Muscle layer of colon (tissue), 2 donors: ENCODE measurements around the gene PBX4.

ENCODE experiments used
- H3K27ac ChIP-seq: one replicate; pipeline ENCODE4 v1.7.0; 2013; ENCODE audit warnings: low read depth, mild to moderate bottlenecking, low read length, moderate library complexity
- H3K27me3 ChIP-seq, 2 donors: one replicate each; pipeline ENCODE4 v1.7.0; 2013; ENCODE audit warnings: low read length in 2 of 2, mild to moderate bottlenecking in 2 of 2; ENCODE audit not compliant: insufficient read depth in 2 of 2, control insufficient read depth in 1 of 2
- H3K36me3 ChIP-seq: one replicate; pipeline ENCODE4 v1.7.0; 2013; ENCODE audit warnings: mild to moderate bottlenecking, low read length; ENCODE audit not compliant: insufficient read depth
- H3K4me1 ChIP-seq: one replicate; pipeline ENCODE4 v1.7.0; 2013; ENCODE audit warnings: mild to moderate bottlenecking, low read length; ENCODE audit not compliant: insufficient read depth
- H3K4me3 ChIP-seq, 2 donors: one replicate each; pipeline ENCODE4 v1.7.0; 2013; ENCODE audit warnings: low read length in 2 of 2, low read depth in 1 of 2, mild to moderate bottlenecking in 1 of 2, moderate library complexity in 1 of 2
- H3K9ac ChIP-seq: one replicate; pipeline ENCODE4 v1.7.0; 2013; ENCODE audit warnings: low read length
- H3K9me3 ChIP-seq: one replicate; pipeline ENCODE4 v1.7.0; 2013; ENCODE audit warnings: mild to moderate bottlenecking, low read length
- donor health status: abdominal sarcoma.
- donor health status: Adenocarcinoma of cecum.

Gene PBX4

DNA sequence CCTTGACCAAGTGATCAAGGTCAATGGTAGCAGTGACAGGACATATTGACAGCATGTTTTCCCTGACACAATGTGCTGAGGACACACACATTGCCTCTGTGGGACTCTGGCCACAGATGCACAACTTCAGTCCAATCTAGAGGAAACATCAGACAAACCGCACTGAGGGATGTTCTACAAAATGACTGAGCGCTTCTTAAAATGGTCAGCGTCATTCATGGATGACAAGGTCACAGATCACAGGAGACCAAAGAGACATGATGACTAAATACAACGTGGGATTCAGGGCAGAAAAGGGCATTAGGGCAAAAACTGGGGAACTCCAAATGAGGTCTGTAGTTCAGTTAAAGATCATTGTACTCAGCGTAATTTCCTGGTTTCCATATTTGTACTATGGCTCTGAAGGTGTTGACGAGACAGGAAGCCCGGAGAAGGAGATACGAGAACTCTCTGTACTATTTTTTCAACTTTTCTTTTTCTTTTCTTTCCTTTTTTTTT lies 20.6 kb downstream of the PBX4 start:
- Histone ChIP-seq H3K4me3 (no peak overlapping the region), H3K27ac (no peak overlapping the region), H3K36me3 (no peaks in the 10 kb centered on the region), H3K27me3 (no peaks in the 10 kb centered on the region), H3K9me3 (no peaks in the 10 kb centered on the region), H3K9ac (no peak overlapping the region), H3K4me1 (no peaks in the 10 kb centered on the region)

DNA sequence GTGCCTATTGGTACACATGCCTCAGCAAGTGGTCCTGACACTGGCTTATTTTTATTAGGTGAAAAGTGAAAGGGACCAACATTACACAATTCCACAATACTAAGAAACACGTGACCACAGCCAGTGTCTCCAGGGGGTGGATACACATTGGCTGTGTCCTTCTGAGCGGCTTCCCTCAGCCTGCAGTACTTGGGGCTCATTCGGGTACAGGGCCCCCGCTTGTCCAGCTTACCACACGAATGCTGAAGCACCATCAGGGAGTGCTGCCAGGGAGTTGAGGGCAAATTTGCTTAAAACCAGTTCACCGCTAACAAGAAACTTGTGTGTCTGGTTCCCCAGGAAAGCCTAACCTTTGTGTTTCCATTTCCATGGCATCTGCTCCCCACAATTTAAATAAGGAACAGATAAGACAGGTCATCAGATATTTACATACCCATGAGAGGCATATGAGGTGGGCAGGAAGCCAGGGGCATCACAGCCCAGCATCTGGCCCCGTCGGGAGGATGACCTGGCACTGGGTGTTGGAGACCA lies 23.3 kb downstream of the PBX4 start:
- Histone ChIP-seq H3K9me3 (no peaks in the 10 kb centered on the region), H3K27me3 (no peaks in the 10 kb centered on the region), H3K27ac (no peak overlapping the region)

GRCh38 chr19:19594381-19594780 lies 24.1 kb downstream of the PBX4 start:
- H3K4me1 ChIP-seq: peaks cover 10% of the 10 kb centered on the region

More for the DNA sequence above, 23.3 kb downstream of the PBX4 start:
- no peak overlapping the region for H3K9ac ChIP-seq
- no peak overlapping the region for H3K4me3 ChIP-seq
- H3K4me1 ChIP-seq: peaks cover 10% of the 10 kb centered on the region
- no peaks in the 10 kb centered on the region for H3K36me3 ChIP-seq

DNA sequence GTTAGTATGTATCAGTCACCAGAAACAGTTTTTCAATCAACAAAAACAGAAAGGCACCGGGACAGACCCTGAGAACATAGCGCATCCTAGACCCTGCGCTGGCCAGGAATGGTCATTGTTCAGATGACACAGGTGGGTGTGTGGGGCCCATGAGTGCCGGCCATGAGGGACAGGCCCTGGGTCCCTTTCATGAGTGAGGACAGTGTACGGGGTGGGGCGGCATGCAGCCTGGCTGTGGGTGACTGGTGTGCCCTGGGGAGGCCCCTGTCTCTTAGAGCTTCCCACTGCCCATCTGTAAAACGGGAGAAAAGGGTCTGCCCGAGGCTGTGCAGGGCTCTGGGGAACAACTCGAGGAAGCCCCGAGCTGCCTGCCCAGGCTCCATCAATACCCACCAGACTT lies 25.8 kb downstream of the PBX4 start:
- H3K27ac ChIP-seq: no peak overlapping the region
- no peaks in the 10 kb centered on the region for H3K36me3 ChIP-seq
- peaks cover 10% of the 10 kb centered on the region for H3K4me1 ChIP-seq
- H3K27me3 ChIP-seq: no peaks in the 10 kb centered on the region
- H3K4me3 ChIP-seq: no peak overlapping the region
- no peaks in the 10 kb centered on the region for H3K9me3 ChIP-seq
- H3K9ac ChIP-seq: no peak overlapping the region

More at GRCh38 chr19:19594381-19594780, 24.1 kb downstream of the PBX4 start:
- Histone ChIP-seq H3K36me3 (no peaks in the 10 kb centered on the region), H3K9me3 (no peaks in the 10 kb centered on the region), H3K27me3 (no peaks in the 10 kb centered on the region), H3K9ac (no peak overlapping the region), H3K4me3 (no peak overlapping the region), H3K27ac (no peak overlapping the region)

GRCh38 chr19:19591133-19591825 lies 27.2 kb downstream of the PBX4 start:
- no peaks in the 10 kb centered on the region for H3K9me3 ChIP-seq
- no peaks in the 10 kb centered on the region for H3K27me3 ChIP-seq
- no peaks in the 10 kb centered on the region for H3K36me3 ChIP-seq
- H3K4me3 ChIP-seq: no peak overlapping the region
- peaks cover 10% of the 10 kb centered on the region for H3K4me1 ChIP-seq
- H3K27ac ChIP-seq: no peak overlapping the region
- H3K9ac ChIP-seq: no peak overlapping the region

DNA sequence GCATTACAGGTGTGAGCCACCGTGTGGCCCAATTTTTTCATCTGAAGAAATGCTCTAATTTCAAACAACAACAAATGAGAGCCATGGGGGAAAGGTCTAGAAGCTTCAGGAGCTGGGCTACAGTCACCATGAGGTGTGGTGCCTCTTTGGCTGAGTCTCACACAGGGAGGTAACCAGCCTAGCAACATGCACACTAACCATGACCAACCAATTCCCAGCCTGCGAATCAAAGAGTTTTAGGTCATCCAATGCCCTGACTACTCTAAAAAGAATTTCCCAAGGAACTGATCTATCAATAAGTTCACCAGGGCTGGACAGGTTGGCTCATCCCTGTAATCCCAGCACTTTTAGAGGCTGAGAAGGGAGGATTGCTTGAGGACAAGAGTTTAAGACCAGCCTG lies 29.9 kb downstream of the PBX4 start:
- Histone ChIP-seq H3K4me3 (no peak overlapping the region), H3K9ac (no peak overlapping the region), H3K4me1 (peaks cover 10% of the 10 kb centered on the region), H3K27me3 (no peaks in the 10 kb centered on the region), H3K27ac (no peak overlapping the region), H3K36me3 (no peaks in the 10 kb centered on the region), H3K9me3 (no peaks in the 10 kb centered on the region)

GRCh38 chr19:19587771-19588170 lies 30.7 kb downstream of the PBX4 start:
- Histone ChIP-seq H3K4me1 (peaks cover 10% of the 10 kb centered on the region), H3K27ac (no peak overlapping the region), H3K9me3 (no peaks in the 10 kb centered on the region), H3K9ac (no peak overlapping the region), H3K4me3 (no peak overlapping the region), H3K36me3 (no peaks in the 10 kb centered on the region), H3K27me3 (no peaks in the 10 kb centered on the region)

DNA sequence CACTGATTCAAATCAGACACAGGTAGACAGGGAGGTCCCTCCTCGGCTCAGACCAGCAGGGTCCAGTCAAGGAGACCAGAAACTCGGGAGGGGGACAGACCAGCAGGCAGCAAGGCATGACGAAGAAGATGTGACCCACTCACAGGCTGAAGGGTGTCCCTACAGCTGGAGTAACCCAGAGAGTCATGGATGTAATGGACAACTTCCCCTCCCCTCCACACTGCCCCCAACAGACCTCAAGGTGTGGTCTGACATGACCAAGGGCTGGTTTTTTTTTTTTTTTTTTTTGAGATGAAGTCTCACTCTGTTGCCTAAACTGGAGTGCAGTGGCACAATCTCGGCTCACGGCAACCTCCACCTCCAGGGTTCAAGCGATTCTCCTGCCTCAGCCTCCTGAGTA lies 34.1 kb downstream of the PBX4 start:
- no peaks in the 10 kb centered on the region for H3K36me3 ChIP-seq
- H3K27ac ChIP-seq: no peak overlapping the region
- H3K9ac ChIP-seq: no peak overlapping the region
- no peaks in the 10 kb centered on the region for H3K4me1 ChIP-seq
- H3K4me3 ChIP-seq: no peak overlapping the region
- no peaks in the 10 kb centered on the region for H3K27me3 ChIP-seq
- no peaks in the 10 kb centered on the region for H3K9me3 ChIP-seq

GRCh38 chr19:19582471-19582870 lies 36.0 kb downstream of the PBX4 start:
- no peaks in the 10 kb centered on the region for H3K27me3 ChIP-seq
- H3K9me3 ChIP-seq: no peaks in the 10 kb centered on the region
- H3K36me3 ChIP-seq: no peaks in the 10 kb centered on the region
- no peak overlapping the region for H3K9ac ChIP-seq
- H3K27ac ChIP-seq: no peak overlapping the region
- no peak overlapping the region for H3K4me3 ChIP-seq
- H3K4me1 ChIP-seq: no peaks in the 10 kb centered on the region

DNA sequence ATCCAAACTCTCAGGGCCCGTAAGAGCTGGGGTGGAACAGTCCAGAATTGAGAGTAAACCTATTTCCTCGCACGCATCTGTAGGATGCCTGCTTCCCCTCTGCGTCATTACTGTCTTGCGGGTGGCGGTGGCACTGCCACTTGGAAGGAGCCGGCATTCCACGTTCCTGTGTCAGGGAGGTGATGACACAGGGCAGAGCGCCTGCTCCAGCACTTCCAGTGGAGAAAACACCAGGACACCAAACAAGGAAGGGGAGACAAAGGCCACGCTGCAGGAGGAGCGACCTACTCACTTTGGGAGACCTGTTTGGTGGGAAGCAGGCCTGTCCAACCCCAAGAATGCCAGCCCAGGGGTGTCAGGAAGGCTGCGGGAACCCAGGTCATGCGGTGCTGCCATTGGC lies 37.1 kb downstream of the PBX4 start:
- no peak overlapping the region for H3K4me3 ChIP-seq

DNA sequence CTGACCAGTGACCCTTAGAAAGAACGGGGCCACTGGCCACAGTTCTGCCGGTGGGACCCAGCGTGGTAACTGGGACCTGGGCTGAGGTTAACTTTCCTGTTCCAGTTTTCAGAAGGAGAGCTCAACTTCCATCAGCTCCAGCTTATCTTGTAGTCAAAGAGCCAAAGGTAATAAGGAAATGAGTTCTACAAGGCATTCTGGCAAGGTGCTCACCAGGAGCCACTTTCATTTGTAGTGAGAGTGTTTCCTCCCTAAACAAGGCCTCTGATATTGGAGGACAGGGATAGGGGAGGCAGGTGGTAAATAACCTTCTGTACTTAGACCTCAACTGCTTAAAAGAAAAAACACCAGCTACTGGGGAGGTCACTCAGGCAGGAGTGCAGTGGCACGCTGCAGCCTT lies 38.1 kb downstream of the PBX4 start:
- H3K36me3 ChIP-seq: no peaks in the 10 kb centered on the region
- no peaks in the 10 kb centered on the region for H3K4me1 ChIP-seq
- H3K27me3 ChIP-seq: no peaks in the 10 kb centered on the region
- no peaks in the 10 kb centered on the region for H3K9me3 ChIP-seq
- H3K27ac ChIP-seq: no peak overlapping the region
- no peak overlapping the region for H3K4me3 ChIP-seq
- H3K9ac ChIP-seq: no peak overlapping the region

More for the DNA sequence above, 37.1 kb downstream of the PBX4 start:
- Histone ChIP-seq H3K27me3 (no peaks in the 10 kb centered on the region), H3K36me3 (no peaks in the 10 kb centered on the region), H3K9ac (no peak overlapping the region), H3K9me3 (no peaks in the 10 kb centered on the region), H3K27ac (no peak overlapping the region), H3K4me1 (no peaks in the 10 kb centered on the region)
